Stimulated activated CD4-positive, alpha-beta T cell treated with anti-CD3 and anti-CD28 coated beads, Interleukin-12 subunit alpha, Interleukin-12 subunit beta, amount 100 ng/mL, for 24 hours (primary cell): ENCODE data around the gene MAPKBP1.

Experiments used
- DNase-seq, 2 experiments: peaks; one replicate each; pipeline ENCODE4 v3.0.0-alpha.2; 2020; ENCODE audit warnings: low read depth in 2 of 2

Gene MAPKBP1

DNA sequence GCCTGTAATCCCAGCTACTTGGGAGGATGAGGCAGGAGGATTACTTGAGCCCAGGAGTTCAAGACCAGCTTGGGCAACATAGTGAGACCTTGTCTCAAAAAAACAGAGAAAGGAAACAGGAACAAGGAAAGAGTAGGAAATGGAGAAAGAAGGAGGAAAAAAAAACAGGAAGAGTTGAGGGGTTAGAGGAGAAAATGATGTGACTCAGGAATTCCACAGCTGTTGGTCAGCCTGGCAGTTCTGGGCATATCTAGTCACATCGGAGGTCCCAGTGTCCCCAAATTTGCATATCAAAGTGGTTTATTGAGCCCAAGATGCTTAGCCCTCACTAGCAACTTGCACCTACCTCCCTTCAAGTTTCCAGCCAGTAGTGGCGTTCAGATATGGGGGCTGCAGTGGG is 34.8 kb downstream of the MAPKBP1 start:
- DNase-seq = no peak

GRCh38 chr15:41809526-41810220 is 35.4 kb downstream of the MAPKBP1 start:
- DNase-seq = no peak

DNA sequence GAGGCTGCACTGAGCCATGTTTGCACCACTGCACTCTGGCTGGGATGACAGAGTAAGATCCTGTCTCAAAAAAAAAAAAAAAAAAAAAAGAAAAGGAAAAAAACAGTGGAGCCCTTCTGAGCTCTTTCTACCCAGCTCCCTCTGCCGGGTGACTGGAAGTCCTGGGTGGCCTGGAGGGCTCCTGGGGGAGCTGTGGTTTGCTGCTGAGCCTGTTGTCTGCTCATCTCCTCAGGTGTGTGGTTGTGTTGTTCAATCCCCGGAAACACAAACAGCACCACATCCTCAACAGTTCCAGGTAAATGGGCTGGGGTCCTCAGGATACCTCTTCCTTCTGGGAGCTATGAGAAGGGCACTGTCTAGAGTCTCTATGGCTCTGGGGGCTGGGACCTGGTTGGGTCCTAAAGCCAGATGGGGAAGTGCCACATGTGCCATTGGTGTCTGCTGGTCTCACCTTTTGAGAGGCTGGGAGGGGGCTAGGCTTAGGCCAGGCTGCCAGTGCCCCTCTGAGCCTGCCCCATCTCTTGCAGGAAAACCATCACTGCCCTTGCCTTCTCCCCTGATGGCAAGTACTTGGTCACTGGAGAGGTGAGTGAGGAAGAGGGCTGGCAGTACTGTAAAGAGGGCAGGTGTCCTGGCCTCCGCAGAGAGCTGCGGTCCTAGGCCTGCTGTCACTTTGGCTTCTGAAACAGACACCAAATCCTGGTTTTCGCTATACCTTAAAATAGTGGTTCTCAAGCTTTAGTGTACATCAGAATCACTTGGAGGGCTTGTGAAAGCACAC is 36.6 kb downstream of the MAPKBP1 start:
- no peak for DNase-seq

DNA sequence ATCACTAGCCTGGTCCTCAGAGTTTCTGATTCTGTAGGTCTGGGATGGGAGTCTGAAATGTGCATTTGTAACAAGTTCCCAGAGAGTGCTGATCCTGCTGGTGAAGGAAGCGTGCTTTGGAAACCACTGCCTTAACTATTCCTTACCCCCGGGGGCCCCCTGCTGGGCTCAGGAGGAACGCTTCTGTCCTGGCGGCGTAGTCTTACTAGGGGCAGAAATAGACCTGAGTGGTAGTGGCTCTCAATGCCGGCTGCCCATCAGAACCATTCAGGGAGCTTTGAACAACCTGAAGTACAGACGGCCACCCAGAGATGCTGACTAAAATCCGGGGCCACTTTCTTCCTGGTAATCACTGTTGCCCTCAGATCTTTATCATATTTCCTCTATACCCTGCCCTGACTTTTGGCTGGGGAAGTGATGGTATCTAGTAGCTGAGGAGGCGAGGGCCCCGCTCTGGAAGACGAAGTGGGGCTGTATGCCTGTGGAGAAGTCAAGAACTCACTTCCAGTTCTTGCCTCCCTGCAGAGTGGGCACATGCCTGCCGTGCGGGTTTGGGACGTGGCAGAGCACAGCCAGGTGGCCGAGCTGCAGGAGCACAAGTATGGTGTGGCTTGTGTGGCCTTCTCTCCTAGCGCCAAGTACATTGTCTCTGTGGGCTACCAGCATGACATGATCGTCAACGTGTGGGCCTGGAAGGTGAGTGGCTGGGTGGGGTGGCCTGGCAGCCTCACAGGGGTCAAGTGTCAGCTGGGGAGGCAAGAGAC is 37.3 kb downstream of the MAPKBP1 start:
- peak; percentile 46 to 73 for DNase-seq

DNA sequence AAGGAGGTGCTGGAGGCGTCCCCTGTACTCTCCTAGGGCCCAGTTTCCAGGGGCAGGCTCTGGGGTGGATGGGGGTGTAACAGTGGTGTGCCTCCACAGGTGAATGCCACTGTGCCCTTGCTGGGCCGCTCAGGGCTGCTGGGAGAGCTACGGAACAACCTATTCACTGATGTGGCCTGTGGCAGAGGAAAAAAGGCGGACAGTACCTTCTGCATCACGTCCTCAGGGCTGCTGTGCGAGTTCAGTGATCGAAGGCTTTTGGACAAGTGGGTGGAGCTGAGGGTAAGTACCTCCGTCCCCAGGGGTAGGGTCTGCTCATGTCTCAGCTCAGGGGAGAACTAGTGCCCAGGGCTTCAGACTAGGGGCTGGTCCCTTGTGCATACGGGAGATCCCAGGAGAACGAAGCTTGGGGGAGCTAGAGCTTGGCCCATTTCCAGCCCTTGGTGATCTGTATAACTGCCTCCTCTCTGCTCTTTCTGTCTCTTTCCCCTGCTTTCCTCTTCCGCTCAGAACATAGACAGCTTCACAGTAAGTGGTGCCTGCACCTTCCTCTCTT is 38.6 kb downstream of the MAPKBP1 start:
- no peak for DNase-seq

GRCh38 chr15:41813426-41813825 is 39.1 kb downstream of the MAPKBP1 start:
- DNase-seq = no peak

- no peak for DNase-seq
Observed at GRCh38 chr15:41814534-41814933, 40.2 kb downstream of the MAPKBP1 start.

GRCh38 chr15:41816788-41817187 is 42.5 kb downstream of the MAPKBP1 start:
- DNase-seq = no peak

DNA sequence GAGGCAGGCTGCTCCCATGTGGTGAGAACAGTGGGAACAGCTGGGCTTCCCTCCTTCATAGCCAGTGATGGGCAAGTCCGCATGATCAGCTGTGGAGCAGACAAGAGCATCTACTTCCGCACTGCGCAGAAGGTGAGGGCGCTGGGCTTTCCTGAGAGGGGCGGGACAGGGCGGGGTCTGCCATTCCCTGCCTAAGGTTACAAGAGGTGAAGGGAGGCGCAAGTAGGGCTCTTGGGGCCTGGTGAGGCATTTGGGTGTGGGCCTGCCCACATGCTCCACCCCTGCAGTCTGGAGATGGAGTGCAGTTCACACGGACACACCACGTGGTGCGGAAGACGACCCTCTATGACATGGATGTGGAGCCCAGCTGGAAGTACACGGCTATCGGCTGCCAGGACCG is 43.0 kb downstream of the MAPKBP1 start:
- DNase-seq = no peak

DNA sequence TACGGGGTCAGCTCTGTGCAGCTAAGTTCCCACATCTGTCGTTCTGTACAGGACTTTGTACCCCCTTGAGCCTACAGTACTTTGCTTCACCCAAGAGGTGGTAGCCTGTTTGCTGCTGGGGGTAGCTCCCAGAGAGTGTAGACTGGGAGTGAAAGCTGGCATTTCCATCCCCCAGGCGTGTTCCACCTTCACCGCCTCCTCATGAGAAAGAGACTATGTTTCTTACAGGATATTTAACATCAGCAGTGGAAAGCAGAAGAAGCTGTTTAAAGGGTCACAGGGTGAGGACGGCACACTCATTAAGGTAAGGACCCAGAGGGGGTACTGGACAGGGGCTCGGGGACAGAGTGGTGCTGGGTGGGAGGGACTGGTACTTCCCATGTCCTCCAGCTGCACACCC is 43.5 kb downstream of the MAPKBP1 start:
- DNase-seq = no peak

- DNase-seq = no peak
Observed at GRCh38 chr15:41819455-41820050, 45.3 kb downstream of the MAPKBP1 start.

- no peak for DNase-seq
Observed at GRCh38 chr15:41820791-41821423, 46.6 kb downstream of the MAPKBP1 start.

DNA sequence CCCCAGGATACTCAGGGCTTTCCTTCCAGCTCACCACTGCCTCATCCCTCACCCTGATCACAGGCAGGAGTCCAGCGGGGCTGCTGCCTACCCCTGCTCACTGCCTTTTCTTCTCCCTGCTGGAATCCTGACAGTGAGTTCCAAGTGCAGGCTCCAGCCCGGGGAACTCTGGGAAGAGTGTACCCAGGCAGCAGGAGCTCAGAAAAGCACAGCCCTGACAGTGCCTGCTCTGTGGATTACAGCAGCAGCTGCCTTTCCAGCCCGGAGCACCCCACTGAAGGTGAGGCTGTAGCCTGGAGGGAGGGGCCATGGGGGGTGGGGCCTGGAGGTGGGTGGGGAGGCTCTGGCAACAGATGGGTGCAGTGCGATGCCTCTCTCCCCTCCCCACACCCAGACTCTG is 47.5 kb downstream of the MAPKBP1 start:
- no peak for DNase-seq

DNA sequence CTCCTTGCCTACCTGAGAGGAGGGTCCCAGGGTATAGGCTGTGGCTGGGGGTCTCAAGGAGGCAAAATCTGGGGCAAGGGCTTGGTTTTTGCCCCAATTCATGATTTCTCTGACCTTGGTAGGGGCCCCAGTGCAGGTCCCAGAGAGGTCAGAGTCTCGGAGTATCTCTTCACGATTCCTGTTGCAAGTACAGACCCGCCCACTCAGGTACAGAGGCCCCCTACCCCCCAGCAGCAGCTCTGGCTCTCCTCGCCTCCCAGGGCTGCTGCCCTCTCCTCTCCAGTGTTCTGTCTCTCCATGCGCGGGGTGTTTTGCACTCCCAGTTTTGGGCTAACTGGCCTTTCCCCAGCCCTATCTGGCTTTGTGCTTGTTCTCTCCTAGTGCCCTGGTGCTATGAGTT is 48.2 kb downstream of the MAPKBP1 start:
- no peak for DNase-seq

GRCh38 chr15:41822957-41823356 is 48.7 kb downstream of the MAPKBP1 start:
- DNase-seq = no peak

- no peak for DNase-seq
Observed at GRCh38 chr15:41823502-41823901, 49.2 kb downstream of the MAPKBP1 start.

GRCh38 chr15:41824062-41824745 is 49.9 kb downstream of the MAPKBP1 start:
- DNase-seq = no peak

- no peak for DNase-seq
Observed at GRCh38 chr15:41825145-41825544, 50.9 kb downstream of the MAPKBP1 start.

DNA sequence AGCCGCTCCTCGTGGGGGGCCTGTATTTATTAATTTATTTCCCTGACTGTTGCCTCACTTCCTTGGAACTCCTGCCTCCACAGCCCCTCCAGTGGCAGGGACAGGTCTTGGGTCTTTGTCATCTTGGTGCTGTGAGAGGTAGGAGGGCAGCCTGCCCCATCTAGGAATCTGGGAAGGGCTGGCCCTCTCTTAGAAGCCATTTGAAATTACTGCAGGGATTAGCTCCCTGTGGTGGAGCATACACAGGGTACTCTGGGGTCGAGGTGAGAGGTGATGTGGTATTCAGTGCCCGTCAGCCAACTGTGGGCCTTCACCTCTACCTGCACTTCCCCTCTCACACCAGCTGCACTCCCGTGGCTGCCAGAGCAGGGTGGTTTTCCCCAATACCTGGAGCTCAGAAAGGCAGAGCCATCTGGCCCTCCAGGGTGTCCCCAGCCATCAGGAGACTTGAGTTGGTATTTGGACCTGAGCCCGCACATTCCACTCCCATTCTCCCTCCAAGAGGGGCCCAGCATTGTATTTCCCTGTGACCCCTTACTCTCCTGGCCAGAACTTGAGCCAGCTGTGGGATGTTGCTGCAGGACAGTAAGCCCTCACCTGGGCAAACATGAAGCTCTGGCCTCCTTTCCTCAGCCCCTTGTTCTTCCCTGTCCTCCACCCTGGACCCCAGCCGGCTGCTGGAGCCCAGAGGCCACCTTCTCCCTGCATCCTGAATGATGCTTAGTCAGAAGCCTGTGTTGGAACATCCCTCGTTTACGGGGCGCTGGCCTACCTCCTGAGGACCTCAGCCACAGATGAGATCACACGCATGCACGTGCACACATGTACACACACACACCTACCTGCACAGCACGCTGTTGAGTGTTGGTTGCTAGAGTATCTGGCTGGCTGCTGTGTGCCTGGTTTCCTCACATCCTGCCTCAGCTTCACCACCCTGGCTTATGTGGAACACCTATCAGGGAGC is 51.6 kb downstream of the MAPKBP1 start:
- DNase-seq = no peak
